ENCODE results near the gene CELA3B. TPM values are rescaled to one million over a fixed set of nuclear protein-coding genes. Genes with fewer than 3 reads are reported as not detected.
"Not testable (repeated sequence)": the region's sequence is repeated elsewhere in the genome, so short reads cannot be mapped to it uniquely, and the experiment has no call there.

CELA3B gene
- total RNA-seq, 1 experiment from 2014 or later: 3.4 TPM

DNA sequence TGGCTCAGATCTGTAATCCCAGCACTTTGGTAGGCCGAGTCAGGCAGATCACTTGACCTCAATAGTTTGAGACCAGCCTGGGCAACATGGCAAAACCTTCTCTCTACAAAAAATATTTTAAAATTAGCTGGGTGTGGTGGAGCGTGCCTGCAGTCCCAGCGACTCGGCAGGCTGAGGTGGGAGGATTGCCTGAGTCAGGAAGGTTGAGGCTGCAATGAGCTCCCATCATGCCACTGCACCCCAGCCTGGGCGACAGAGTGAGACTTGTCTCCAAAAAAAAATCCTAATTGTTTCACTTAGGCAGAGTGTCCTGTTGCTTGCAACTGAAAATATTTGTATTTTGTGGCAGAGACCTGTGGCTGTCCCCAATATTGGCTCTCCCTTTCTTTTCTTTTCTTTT lies 7.8 kb upstream of the CELA3B start:
- in situ Hi-C loops (cut with HindIII; ENCODE audit: low pct_unique_long_range_greater_than_20kb, low sequenced_read_pairs); intact Hi-C loops (cut with micrococcal nuclease; ENCODE audit: unreplicated experiment); POLR2A ChIA-PET; DNase-seq (ENCODE audit: low read depth, low spot score); H3K4me1 ChIP-seq (ENCODE audit: control insufficient read depth, insufficient read depth, low read length); CTCF ChIA-PET; H3K27ac ChIP-seq (ENCODE audit: low read length); H3K27me3 ChIP-seq (ENCODE audit: control insufficient read depth, insufficient read depth, low read length); BruUV-seq (replicated peaks); ATAC-seq; H3K9me3 ChIP-seq (ENCODE audit: control insufficient read depth, insufficient read depth, low read depth, low read length); H3K4me3 ChIP-seq (ENCODE audit: low read depth in 2 of 2, low read length in 2 of 2); H3K36me3 ChIP-seq (ENCODE audit: control insufficient read depth, insufficient read depth, low read length): not testable (repeated sequence)

GRCh38 chr1:21970523-21970922 lies 6.3 kb upstream of the CELA3B start:
- intact Hi-C loops (cut with micrococcal nuclease; ENCODE audit: unreplicated experiment); POLR2A ChIA-PET; CTCF ChIA-PET; DNase-seq (ENCODE audit: low read depth, low spot score); H3K9me3 ChIP-seq (ENCODE audit: control insufficient read depth, insufficient read depth, low read depth, low read length); in situ Hi-C loops (cut with HindIII; ENCODE audit: low pct_unique_long_range_greater_than_20kb, low sequenced_read_pairs); H3K36me3 ChIP-seq (ENCODE audit: control insufficient read depth, insufficient read depth, low read length); ATAC-seq; H3K4me3 ChIP-seq (ENCODE audit: low read depth in 2 of 2, low read length in 2 of 2); BruUV-seq (replicated peaks); H3K4me1 ChIP-seq (ENCODE audit: control insufficient read depth, insufficient read depth, low read length); H3K27me3 ChIP-seq (ENCODE audit: control insufficient read depth, insufficient read depth, low read length): not testable (repeated sequence)
- H3K27ac ChIP-seq (ENCODE audit: low read length): peak overlapping the region; percentile 23; the same call in 1 of the 2 replicates

DNA sequence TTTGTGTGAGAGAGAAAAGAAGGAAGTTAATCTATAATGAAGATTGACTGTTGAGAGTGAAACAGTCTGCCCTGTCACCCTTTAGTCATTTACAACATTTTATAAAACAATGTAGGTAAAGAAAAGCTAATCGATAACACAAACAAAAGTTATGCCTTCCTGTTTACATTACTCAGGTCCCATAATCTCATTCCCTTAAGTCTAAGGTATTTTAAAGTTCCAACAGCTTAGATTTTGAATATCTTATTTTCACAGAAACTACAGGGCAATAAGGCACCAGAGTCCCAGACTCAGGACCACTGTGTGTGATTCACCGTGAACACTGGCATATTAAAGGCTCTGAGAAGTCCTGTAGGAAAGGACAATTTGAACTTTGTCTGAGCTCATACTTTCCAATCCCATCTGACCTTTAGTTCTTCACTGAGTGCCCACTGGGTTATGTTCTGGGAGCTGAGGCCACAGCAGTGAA lies 3.8 kb upstream of the CELA3B start:
- H3K4me1 ChIP-seq (ENCODE audit: control insufficient read depth, insufficient read depth, low read length); intact Hi-C loops (cut with micrococcal nuclease; ENCODE audit: unreplicated experiment); H3K4me3 ChIP-seq (ENCODE audit: low read depth in 2 of 2, low read length in 2 of 2); in situ Hi-C loops (cut with HindIII; ENCODE audit: low pct_unique_long_range_greater_than_20kb, low sequenced_read_pairs); DNase-seq (ENCODE audit: low read depth, low spot score); H3K27me3 ChIP-seq (ENCODE audit: control insufficient read depth, insufficient read depth, low read length); H3K36me3 ChIP-seq (ENCODE audit: control insufficient read depth, insufficient read depth, low read length); BruUV-seq (replicated peaks); H3K9me3 ChIP-seq (ENCODE audit: control insufficient read depth, insufficient read depth, low read depth, low read length): not testable (repeated sequence)
- ATAC-seq: peak; percentile 76
- ChIA-PET POLR2A (interaction anchor here (0.7 kb wide), 1 partner anchor 121 kb away, joined by 3 read pairs; no protein-coding TSS in a partner anchor), CTCF (interaction anchor here (0.6 kb wide), 1 partner anchor 116 kb away, joined by 6 read pairs; no protein-coding TSS in a partner anchor)
- H3K27ac ChIP-seq (ENCODE audit: low read length): peak overlapping the region; percentile 78

- H3K27ac ChIP-seq (ENCODE audit: low read length): peak overlapping the region; percentile 78
- POLR2A ChIA-PET; H3K27me3 ChIP-seq (ENCODE audit: control insufficient read depth, insufficient read depth, low read length); DNase-seq (ENCODE audit: low read depth, low spot score); H3K9me3 ChIP-seq (ENCODE audit: control insufficient read depth, insufficient read depth, low read depth, low read length); H3K4me3 ChIP-seq (ENCODE audit: low read depth in 2 of 2, low read length in 2 of 2); intact Hi-C loops (cut with micrococcal nuclease; ENCODE audit: unreplicated experiment); in situ Hi-C loops (cut with HindIII; ENCODE audit: low pct_unique_long_range_greater_than_20kb, low sequenced_read_pairs); BruUV-seq (replicated peaks); ATAC-seq; H3K4me1 ChIP-seq (ENCODE audit: control insufficient read depth, insufficient read depth, low read length); CTCF ChIA-PET; H3K36me3 ChIP-seq (ENCODE audit: control insufficient read depth, insufficient read depth, low read length): not testable (repeated sequence)
These were observed 2.9 kb upstream of the CELA3B start for GRCh38 chr1:21973948-21974347.

- ATAC-seq, CTCF ChIA-PET: not testable (repeated sequence)
These were observed 2.1 kb upstream of the CELA3B start for GRCh38 chr1:21974699-21975098.

DNA sequence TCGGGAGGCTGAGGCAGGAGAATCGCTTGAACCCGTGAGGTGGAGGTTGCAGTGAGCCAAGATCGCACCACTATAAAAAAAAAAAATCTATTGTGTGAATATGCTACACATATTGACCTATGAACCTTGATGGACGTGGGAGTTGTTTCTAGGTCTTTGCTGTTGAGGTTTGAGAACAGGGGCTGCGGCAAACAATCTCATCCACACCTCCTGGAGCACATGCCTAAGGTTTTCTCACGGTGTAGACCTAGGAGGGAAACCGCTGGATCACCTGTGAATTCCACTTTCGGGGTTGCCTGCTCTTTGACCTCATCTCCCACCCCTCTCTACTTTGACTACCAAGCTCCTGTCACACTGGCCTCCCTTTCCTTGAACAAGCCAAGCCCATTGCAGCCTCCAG lies 1.5 kb upstream of the CELA3B start:
- CTCF ChIA-PET: interaction anchor here (0.6 kb wide), 1 partner anchor 93 kb away, joined by 3 read pairs; no protein-coding TSS in a partner anchor
- H3K27ac ChIP-seq (ENCODE audit: low read length); BruUV-seq (replicated peaks); H3K27me3 ChIP-seq (ENCODE audit: control insufficient read depth, insufficient read depth, low read length); H3K4me3 ChIP-seq (ENCODE audit: low read depth in 2 of 2, low read length in 2 of 2); H3K9me3 ChIP-seq (ENCODE audit: control insufficient read depth, insufficient read depth, low read depth, low read length); H3K4me1 ChIP-seq (ENCODE audit: control insufficient read depth, insufficient read depth, low read length); ATAC-seq; H3K36me3 ChIP-seq (ENCODE audit: control insufficient read depth, insufficient read depth, low read length); POLR2A ChIA-PET; intact Hi-C loops (cut with micrococcal nuclease; ENCODE audit: unreplicated experiment); DNase-seq (ENCODE audit: low read depth, low spot score); in situ Hi-C loops (cut with HindIII; ENCODE audit: low pct_unique_long_range_greater_than_20kb, low sequenced_read_pairs): not testable (repeated sequence)

More at GRCh38 chr1:21974699-21975098, 2.1 kb upstream of the CELA3B start:
- intact Hi-C loops (cut with micrococcal nuclease; ENCODE audit: unreplicated experiment); H3K27me3 ChIP-seq (ENCODE audit: control insufficient read depth, insufficient read depth, low read length); H3K4me1 ChIP-seq (ENCODE audit: control insufficient read depth, insufficient read depth, low read length); DNase-seq (ENCODE audit: low read depth, low spot score); H3K27ac ChIP-seq (ENCODE audit: low read length); H3K36me3 ChIP-seq (ENCODE audit: control insufficient read depth, insufficient read depth, low read length); BruUV-seq (replicated peaks); H3K4me3 ChIP-seq (ENCODE audit: low read depth in 2 of 2, low read length in 2 of 2); H3K9me3 ChIP-seq (ENCODE audit: control insufficient read depth, insufficient read depth, low read depth, low read length); POLR2A ChIA-PET; in situ Hi-C loops (cut with HindIII; ENCODE audit: low pct_unique_long_range_greater_than_20kb, low sequenced_read_pairs): not testable (repeated sequence)

DNA sequence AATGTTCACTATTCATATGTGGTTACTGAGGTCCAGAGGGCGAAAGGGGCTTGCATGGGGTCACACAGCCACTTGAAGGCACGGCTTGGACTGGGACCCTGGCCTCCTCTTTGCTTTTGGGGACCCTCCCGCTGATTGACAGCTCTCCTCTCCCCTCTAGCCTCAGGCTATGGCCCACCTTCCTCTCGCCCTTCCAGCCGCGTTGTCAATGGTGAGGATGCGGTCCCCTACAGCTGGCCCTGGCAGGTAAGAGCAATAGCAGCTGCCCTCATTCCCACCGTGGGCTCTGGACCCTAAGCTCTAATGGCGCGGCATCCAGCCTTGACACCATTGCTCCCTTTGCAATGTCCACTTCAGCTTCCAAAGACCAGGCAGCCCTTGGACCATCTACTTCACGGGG lies 1.4 kb downstream of the CELA3B start:
- H3K27ac ChIP-seq (ENCODE audit: low read length); ATAC-seq; H3K4me3 ChIP-seq (ENCODE audit: low read depth in 2 of 2, low read length in 2 of 2); in situ Hi-C loops (cut with HindIII; ENCODE audit: low pct_unique_long_range_greater_than_20kb, low sequenced_read_pairs); CTCF ChIA-PET; BruUV-seq (replicated peaks); DNase-seq (ENCODE audit: low read depth, low spot score); H3K4me1 ChIP-seq (ENCODE audit: control insufficient read depth, insufficient read depth, low read length); H3K36me3 ChIP-seq (ENCODE audit: control insufficient read depth, insufficient read depth, low read length); POLR2A ChIA-PET; intact Hi-C loops (cut with micrococcal nuclease; ENCODE audit: unreplicated experiment); H3K27me3 ChIP-seq (ENCODE audit: control insufficient read depth, insufficient read depth, low read length); H3K9me3 ChIP-seq (ENCODE audit: control insufficient read depth, insufficient read depth, low read depth, low read length): not testable (repeated sequence)

Data from Panc1 (cell line).